ENCODE measurements around the gene OR52R1. TPM values are rescaled to one million over a fixed set of nuclear protein-coding genes. Genes with fewer than 3 reads are reported as not detected.

The OR52R1 gene
- total and polyA plus RNA-seq, 2 experiments from 2014 or later, result not detected

DNA sequence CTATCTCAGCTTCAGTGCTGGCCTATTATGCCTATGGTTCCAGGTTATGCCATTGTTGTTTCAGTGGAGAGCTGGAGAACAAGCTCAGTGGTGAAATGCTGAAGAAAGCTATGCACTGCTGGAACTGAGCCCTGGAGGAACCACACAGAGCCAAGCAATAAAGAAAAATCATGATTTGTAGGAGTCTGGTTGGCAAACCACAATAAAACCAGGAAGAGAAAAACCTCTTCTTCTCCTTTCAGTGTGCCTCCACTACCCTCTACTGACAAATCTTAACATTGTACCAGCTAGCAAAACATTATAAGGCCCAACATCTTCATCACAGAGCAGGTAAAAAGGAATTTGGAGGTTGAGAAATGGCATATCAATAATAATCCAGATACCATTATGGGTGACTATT lies 22.2 kb upstream of the OR52R1 start:
- no peaks in the 10 kb centered on the region for H3K27me3 ChIP-seq
- H3K79me2 ChIP-seq, result no peaks in the 10 kb centered on the region
- H3K9me2 ChIP-seq (replicated peaks; ENCODE audit: insufficient read depth), result no peaks in the 10 kb centered on the region
- H2AFZ ChIP-seq, result no peak overlapping the region
- H4K20me1 ChIP-seq (ENCODE audit: insufficient read depth, poor library complexity, severe bottlenecking), result no peaks in the 10 kb centered on the region
- no peaks in the 10 kb centered on the region for H3K36me3 ChIP-seq (replicated peaks; ENCODE audit: insufficient read depth, low read depth)
- DNase-seq (ENCODE audit: low spot score), result peak; percentile 19
- no peaks in the 10 kb centered on the region for H3K9me3 ChIP-seq (ENCODE audit: low read depth)
- H3K4me1 ChIP-seq (ENCODE audit: insufficient read depth), result no peaks in the 10 kb centered on the region
- no peak overlapping the region for H3K4me2 ChIP-seq
- no peak overlapping the region for H3K4me3 ChIP-seq
- TF ChIP-seq CTCF (IDR thresholded peaks at IDR 0.05; ENCODE audit: poor library complexity) (peak; percentile 47), EZH2phosphoT487 (IDR thresholded peaks at IDR 0.05; ENCODE audit: low read depth, severe bottlenecking, unreplicated experiment) (no peak)
- no peak overlapping the region for H3K27ac ChIP-seq

GRCh38 chr11:4825132-4825531 lies 21.0 kb upstream of the OR52R1 start:
- H4K20me1 ChIP-seq (ENCODE audit: insufficient read depth, poor library complexity, severe bottlenecking), result no peaks in the 10 kb centered on the region
- DNase-seq (ENCODE audit: low spot score), result no peak
- no peak overlapping the region for H3K27ac ChIP-seq
- no peak overlapping the region for H3K4me3 ChIP-seq
- no peaks in the 10 kb centered on the region for H3K9me3 ChIP-seq (ENCODE audit: low read depth)
- H3K4me1 ChIP-seq (ENCODE audit: insufficient read depth), result no peaks in the 10 kb centered on the region
- H3K79me2 ChIP-seq, result no peaks in the 10 kb centered on the region
- H3K27me3 ChIP-seq, result no peaks in the 10 kb centered on the region
- no peaks in the 10 kb centered on the region for H3K9me2 ChIP-seq (replicated peaks; ENCODE audit: insufficient read depth)
- TF ChIP-seq CTCF (IDR thresholded peaks at IDR 0.05; ENCODE audit: poor library complexity) (no peak), EZH2 (IDR thresholded peaks at IDR 0.05; ENCODE audit: borderline replicate concordance) (no peak), EZH2phosphoT487 (IDR thresholded peaks at IDR 0.05; ENCODE audit: low read depth, severe bottlenecking, unreplicated experiment) (no peak)
- H3K36me3 ChIP-seq (replicated peaks; ENCODE audit: insufficient read depth, low read depth), result no peaks in the 10 kb centered on the region
- H3K4me2 ChIP-seq, result no peak overlapping the region
- H2AFZ ChIP-seq, result no peak overlapping the region

DNA sequence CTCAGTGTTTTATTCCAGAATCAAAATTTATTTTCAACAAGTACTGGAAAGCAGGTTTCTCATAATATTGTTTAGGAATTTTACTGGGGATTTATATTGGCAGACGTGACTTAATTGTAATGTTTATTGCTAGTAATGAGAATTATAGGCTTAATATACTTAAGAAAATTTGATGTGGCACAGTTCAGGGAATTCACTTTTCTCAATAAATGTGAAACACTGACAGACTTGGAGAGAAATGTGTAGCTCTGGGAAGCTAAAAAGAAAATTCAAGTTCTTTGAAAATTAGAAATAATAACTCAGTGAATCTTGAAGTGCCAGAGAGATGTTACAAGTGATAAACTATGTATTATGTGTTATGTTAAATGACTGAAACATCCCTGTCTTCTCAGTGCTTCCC lies 16.8 kb upstream of the OR52R1 start, which contains the start of gene OR51F2:
OR51F2 (plus strand) TSS at position 301 of the 400 bp plus-strand sequence. CDS start 101 bp downstream, outside the sequence.
- Histone ChIP-seq H3K79me2 (no peaks in the 10 kb centered on the region), H3K4me3 (no peak within 1 kb of the TSS), H3K27ac (no peak within 1 kb of the TSS), H3K9me3 (ENCODE audit: low read depth) (no peaks in the 10 kb centered on the region), H4K20me1 (ENCODE audit: insufficient read depth, poor library complexity, severe bottlenecking) (no peaks in the 10 kb centered on the region), H3K4me1 (ENCODE audit: insufficient read depth) (no peaks in the 10 kb centered on the region), H3K36me3 (replicated peaks; ENCODE audit: insufficient read depth, low read depth) (no peaks in the 10 kb centered on the region), H2AFZ (no peak within 1 kb of the TSS), H3K9me2 (replicated peaks; ENCODE audit: insufficient read depth) (no peaks in the 10 kb centered on the region), H3K27me3 (no peaks in the 10 kb centered on the region), H3K4me2 (no peak within 1 kb of the TSS)
- DNase-seq (ENCODE audit: low spot score), result no peak
- WGBS (ENCODE audit: low lambda C conversion rate, missing lambda C conversion rate), result 84% methylated on average over 1 of the region's 1 CpG
- TF ChIP-seq CTCF (IDR thresholded peaks at IDR 0.05; ENCODE audit: poor library complexity), result no peak
- no peak for TF ChIP-seq EZH2phosphoT487 (IDR thresholded peaks at IDR 0.05; ENCODE audit: low read depth, severe bottlenecking, unreplicated experiment)
- no peak for TF ChIP-seq EZH2 (IDR thresholded peaks at IDR 0.05; ENCODE audit: borderline replicate concordance)

DNA sequence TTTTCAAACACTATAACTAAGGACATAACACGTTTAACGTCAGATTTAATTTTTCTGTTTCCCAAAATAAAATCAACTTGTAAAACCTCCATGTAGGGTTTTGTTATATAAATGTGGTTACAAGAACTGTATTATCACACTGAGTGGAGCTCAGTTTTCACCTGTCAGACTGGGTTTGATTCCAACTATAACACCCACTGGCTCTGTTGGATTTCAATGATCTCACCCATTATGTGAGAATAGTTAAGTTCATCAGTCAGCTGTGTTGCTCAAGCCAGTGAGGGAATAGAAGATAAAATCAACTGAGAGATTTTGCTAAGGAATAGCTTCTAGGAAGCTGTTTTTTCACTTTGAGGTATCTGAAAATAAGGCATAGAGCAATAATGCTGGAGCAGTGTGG lies 5.1 kb upstream of the OR52R1 start:
- Histone ChIP-seq H3K27ac (no peak overlapping the region), H3K4me3 (no peak overlapping the region), H3K4me1 (ENCODE audit: insufficient read depth) (no peaks in the 10 kb centered on the region), H3K27me3 (no peaks in the 10 kb centered on the region), H4K20me1 (ENCODE audit: insufficient read depth, poor library complexity, severe bottlenecking) (no peaks in the 10 kb centered on the region), H3K9me3 (ENCODE audit: low read depth) (no peaks in the 10 kb centered on the region), H3K4me2 (no peak overlapping the region), H3K36me3 (replicated peaks; ENCODE audit: insufficient read depth, low read depth) (no peaks in the 10 kb centered on the region), H3K79me2 (no peaks in the 10 kb centered on the region), H2AFZ (no peak overlapping the region), H3K9me2 (replicated peaks; ENCODE audit: insufficient read depth) (no peaks in the 10 kb centered on the region)
- WGBS (ENCODE audit: low lambda C conversion rate, missing lambda C conversion rate), result 90% methylated on average over 2 of the region's 2 CpGs
- no peak for DNase-seq (ENCODE audit: low spot score)
- TF ChIP-seq EZH2 (IDR thresholded peaks at IDR 0.05; ENCODE audit: borderline replicate concordance) (no peak), CTCF (IDR thresholded peaks at IDR 0.05; ENCODE audit: poor library complexity) (no peak)

Measured in hepatocyte (in vitro differentiated cells).